A549 (cell line): ENCODE data around the gene CNOT9.

Experiments used
- BHLHE40 ChIP-seq: IDR thresholded peaks from 2 replicates; pipeline ENCODE4 v1.6.1; 2012; ENCODE audit warnings: low read depth, low read length, inconsistent platforms
- HOXA7 ChIP-seq: fragments of 250-450 bp; sonication (Bioruptor Pico); IDR thresholded peaks from 2 replicates; pipeline ENCODE4 v1.5.0; 2020; ENCODE audit warnings: mild to moderate bottlenecking, moderate library complexity
- MAFK ChIP-seq: fragments of 450-650 bp; IDR thresholded peaks from 2 replicates; pipeline ENCODE4 v1.6.1; 2014; ENCODE audit not compliant: partially characterized antibody
- MAZ ChIP-seq: fragments of 150-350 bp; IDR thresholded peaks from 2 replicates; pipeline ENCODE4 v1.6.1; 2014; ENCODE audit warnings: antibody characterized with exemption, low read depth, low read length, borderline replicate concordance
- NFE2L2 ChIP-seq: fragments of 150-350 bp; conservative IDR thresholded peaks from 2 replicates; pipeline ENCODE4 v1.6.1; 2014; ENCODE audit warnings: low read length
- POLR2A ChIP-seq: IDR thresholded peaks from 2 replicates; pipeline ENCODE4 v1.6.1; 2012; ENCODE audit warnings: mild to moderate bottlenecking, low read length
- RFX5 ChIP-seq: fragments of 450-650 bp; IDR thresholded peaks from 2 replicates; pipeline ENCODE4 v1.7.1; 2014; ENCODE audit warnings: antibody characterized with exemption, mild to moderate bottlenecking, moderate library complexity
- SMC3 ChIP-seq: fragments of >200 bp; sonication (Bioruptor Twin); formaldehyde crosslinking; IDR thresholded peaks from 3 replicates; pipeline ENCODE4 v1.6.1; 2018; ENCODE audit warnings: inconsistent platforms
- TF ChIP-seq, protein P1 (sequence below): fragments of >200 bp; sonication (Bioruptor Twin); formaldehyde crosslinking; IDR thresholded peaks from 3 replicates; pipeline ENCODE4 v1.5.1; 2016

DNA sequence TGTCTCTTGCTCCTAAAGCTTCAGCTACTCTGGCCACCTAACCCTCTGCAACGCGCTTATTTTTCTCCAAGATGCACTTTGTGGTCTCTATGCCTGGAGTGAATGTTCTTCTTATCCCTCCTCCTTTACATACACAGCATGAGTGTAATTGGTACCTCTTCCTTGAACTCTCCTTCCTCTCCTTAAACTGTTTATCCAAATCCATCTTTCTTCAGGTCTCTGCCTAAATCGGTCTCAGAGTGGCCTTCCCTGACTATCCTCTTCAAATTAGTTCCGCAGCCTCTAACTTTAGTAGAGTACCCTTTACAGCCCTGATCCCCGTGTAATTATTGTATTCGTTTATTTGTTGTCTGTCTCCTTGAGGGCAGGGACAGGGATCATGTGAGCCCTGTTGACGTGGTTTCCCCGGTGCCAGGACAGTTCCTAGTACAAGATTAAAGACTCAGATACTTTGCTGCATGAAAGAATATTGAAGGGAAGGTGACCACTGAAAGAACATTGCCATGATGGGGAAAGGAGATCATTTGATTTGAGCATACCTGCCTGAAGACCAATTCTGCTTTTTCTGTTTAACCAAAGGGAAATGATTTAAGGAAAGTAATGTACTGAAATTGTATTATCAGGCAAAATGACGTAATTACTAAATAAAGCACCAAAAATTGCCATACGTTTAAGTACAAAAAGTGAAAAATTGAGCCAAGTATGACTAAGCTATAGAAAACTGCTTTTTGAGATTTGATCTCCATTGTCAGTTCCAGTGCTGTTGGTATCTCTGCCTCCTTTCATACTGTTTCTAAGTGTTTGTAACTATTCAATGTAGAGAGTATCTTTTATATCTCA is 1.2 kb downstream of the CNOT9 start:
- no peak for TF ChIP-seq SMC3
- no peak for TF ChIP-seq POLR2A
- TF ChIP-seq, protein P1, sequence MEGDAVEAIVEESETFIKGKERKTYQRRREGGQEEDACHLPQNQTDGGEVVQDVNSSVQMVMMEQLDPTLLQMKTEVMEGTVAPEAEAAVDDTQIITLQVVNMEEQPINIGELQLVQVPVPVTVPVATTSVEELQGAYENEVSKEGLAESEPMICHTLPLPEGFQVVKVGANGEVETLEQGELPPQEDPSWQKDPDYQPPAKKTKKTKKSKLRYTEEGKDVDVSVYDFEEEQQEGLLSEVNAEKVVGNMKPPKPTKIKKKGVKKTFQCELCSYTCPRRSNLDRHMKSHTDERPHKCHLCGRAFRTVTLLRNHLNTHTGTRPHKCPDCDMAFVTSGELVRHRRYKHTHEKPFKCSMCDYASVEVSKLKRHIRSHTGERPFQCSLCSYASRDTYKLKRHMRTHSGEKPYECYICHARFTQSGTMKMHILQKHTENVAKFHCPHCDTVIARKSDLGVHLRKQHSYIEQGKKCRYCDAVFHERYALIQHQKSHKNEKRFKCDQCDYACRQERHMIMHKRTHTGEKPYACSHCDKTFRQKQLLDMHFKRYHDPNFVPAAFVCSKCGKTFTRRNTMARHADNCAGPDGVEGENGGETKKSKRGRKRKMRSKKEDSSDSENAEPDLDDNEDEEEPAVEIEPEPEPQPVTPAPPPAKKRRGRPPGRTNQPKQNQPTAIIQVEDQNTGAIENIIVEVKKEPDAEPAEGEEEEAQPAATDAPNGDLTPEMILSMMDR, result no peak
- no peak for TF ChIP-seq NFE2L2
- no peak for TF ChIP-seq BHLHE40
- TF ChIP-seq MAZ, result no peak
- TF ChIP-seq HOXA7 (CRISPR knock-in tag), result no peak
- TF ChIP-seq RFX5, result no peak
- no peak for TF ChIP-seq MAFK
